Stimulated activated CD8-positive, alpha-beta memory T cell treated with anti-CD3 and anti-CD28 coated beads, Interleukin-4, amount 100 ng/mL, for 1 hour (primary cell): ENCODE data around the gene TUBB2B.

Experiments
- DNase-seq, 2 donors: peaks; one replicate each; pipeline ENCODE4 v3.0.0-alpha.2; 2020; ENCODE audit warnings: low read depth in 2 of 2, low spot score in 1 of 2

The TUBB2B gene

GRCh38 chr6:3235486-3235885 lies 8.0 kb upstream of the TUBB2B start:
- DNase-seq: no peak

- no peak for DNase-seq
Observed at GRCh38 chr6:3233904-3234303, 6.5 kb upstream of the TUBB2B start.

GRCh38 chr6:3233321-3233720 lies 5.9 kb upstream of the TUBB2B start:
- DNase-seq: no peak

- DNase-seq: no peak
Observed at GRCh38 chr6:3232017-3232945, 4.8 kb upstream of the TUBB2B start.

GRCh38 chr6:3231247-3232016 lies 4.0 kb upstream of the TUBB2B start:
- DNase-seq: no peak

- DNase-seq: no peak
Observed at GRCh38 chr6:3230900-3231246, 3.4 kb upstream of the TUBB2B start.

GRCh38 chr6:3230256-3230882 lies 2.9 kb upstream of the TUBB2B start:
- DNase-seq: no peak

- no peak for DNase-seq
Observed at GRCh38 chr6:3229566-3230178, 2.2 kb upstream of the TUBB2B start.

- DNase-seq: no peak
Observed at GRCh38 chr6:3228771-3229565, 1.5 kb upstream of the TUBB2B start.

- no peak for DNase-seq
Observed at GRCh38 chr6:3228046-3228671, 706 bp upstream of the TUBB2B start.

GRCh38 chr6:3226481-3227362 lies 731 bp downstream of the TUBB2B start:
- DNase-seq: no peak

- no peak for DNase-seq
Observed at GRCh38 chr6:3226042-3226441, 1.4 kb downstream of the TUBB2B start.

- no peak for DNase-seq
Observed at GRCh38 chr6:3222506-3223038, 4.9 kb downstream of the TUBB2B start.

GRCh38 chr6:3221578-3221977 lies 5.9 kb downstream of the TUBB2B start:
- DNase-seq: no peak

- no peak for DNase-seq
Observed at GRCh38 chr6:3220366-3220765, 7.1 kb downstream of the TUBB2B start.

GRCh38 chr6:3218266-3218665 lies 9.2 kb downstream of the TUBB2B start:
- DNase-seq: no peak

GRCh38 chr6:3217286-3217685 lies 10.2 kb downstream of the TUBB2B start:
- DNase-seq: no peak

GRCh38 chr6:3214898-3215297 lies 12.6 kb downstream of the TUBB2B start:
- no peak for DNase-seq

GRCh38 chr6:3213334-3213695 lies 14.1 kb downstream of the TUBB2B start:
- DNase-seq: no peak
